ENCODE measurements around the gene ALDH1A2.

DNA sequence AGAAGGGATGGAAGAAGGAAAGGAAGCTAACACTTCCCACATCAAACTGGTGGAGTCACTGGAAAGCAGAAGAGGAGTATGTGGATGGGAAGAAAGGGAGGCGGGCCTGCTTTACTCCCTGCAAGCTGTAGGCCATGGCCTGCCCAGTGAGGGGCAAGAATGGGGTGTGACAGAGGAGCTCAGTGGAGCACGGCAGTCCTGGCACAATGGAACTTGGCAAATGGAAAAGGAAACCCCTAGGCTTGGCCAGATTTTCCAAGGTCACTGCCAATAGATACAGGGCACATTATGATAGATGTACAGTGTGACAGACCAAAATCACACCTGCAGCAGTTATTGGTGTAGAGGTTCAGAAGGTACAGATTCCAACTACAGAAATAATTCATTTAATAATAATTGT is 111.6 kb downstream of the ALDH1A2 start:
- TF ChIP-seq L3MBTL2 (conservative IDR thresholded peaks at IDR 0.05): no peak
- TF ChIP-seq SP1 (IDR thresholded peaks at IDR 0.05): no peak
- no peak for TF ChIP-seq ARNT (IDR thresholded peaks at IDR 0.05)
- TF ChIP-seq BHLHE40 (IDR thresholded peaks at IDR 0.05; ENCODE audit: borderline replicate concordance): no peak
- no peak for TF ChIP-seq FOXM1 (IDR thresholded peaks at IDR 0.05; ENCODE audit: borderline replicate concordance)
- TF ChIP-seq TARDBP (IDR thresholded peaks at IDR 0.05): no peak
- no peak for TF ChIP-seq ZNF384 (IDR thresholded peaks at IDR 0.05)
- TF ChIP-seq ELF4 (IDR thresholded peaks at IDR 0.05): no peak
- TF ChIP-seq, protein P1, sequence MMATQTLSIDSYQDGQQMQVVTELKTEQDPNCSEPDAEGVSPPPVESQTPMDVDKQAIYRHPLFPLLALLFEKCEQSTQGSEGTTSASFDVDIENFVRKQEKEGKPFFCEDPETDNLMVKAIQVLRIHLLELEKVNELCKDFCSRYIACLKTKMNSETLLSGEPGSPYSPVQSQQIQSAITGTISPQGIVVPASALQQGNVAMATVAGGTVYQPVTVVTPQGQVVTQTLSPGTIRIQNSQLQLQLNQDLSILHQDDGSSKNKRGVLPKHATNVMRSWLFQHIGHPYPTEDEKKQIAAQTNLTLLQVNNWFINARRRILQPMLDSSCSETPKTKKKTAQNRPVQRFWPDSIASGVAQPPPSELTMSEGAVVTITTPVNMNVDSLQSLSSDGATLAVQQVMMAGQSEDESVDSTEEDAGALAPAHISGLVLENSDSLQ (IDR thresholded peaks at IDR 0.05): no peak
- no peak for TF ChIP-seq HDGF (IDR thresholded peaks at IDR 0.05; ENCODE audit: borderline replicate concordance)
- TF ChIP-seq NFRKB (IDR thresholded peaks at IDR 0.05): no peak
- TF ChIP-seq FOXK2 (IDR thresholded peaks at IDR 0.05): no peak
